Esophagus squamous epithelium (tissue), 5 donors: Measurements from ENCODE around the gene ATL1. TPM values are rescaled to one million over a fixed set of nuclear protein-coding genes. Genes with fewer than 3 reads are reported as not detected.
A peak's percentile ranks its signal among the peaks of the same experiment; 100 is the strongest.

ENCODE experiments used
- DNase-seq: peaks from one replicate; lab custom pipeline; 2025; lab: John Stamatoyannopoulos, UW
- H3K27ac ChIP-seq, 4 donors: fragments of 200-600 bp; sonication (generic); one replicate each; pipeline ENCODE4 v1.5.1; 2016 to 2019; ENCODE audit warnings: mild to moderate bottlenecking in 1 of 4
- H3K27me3 ChIP-seq, 4 donors: fragments of 200-600 bp; sonication (generic); 1 replicate in 3 of 4; 2 replicates in 1 of 4; pipeline versions ENCODE4 v1.5.1 to v1.6.0; 2017 to 2021; ENCODE audit warnings: antibody characterized with exemption in 1 of 4
- H3K36me3 ChIP-seq, 3 donors: fragments of 200-600 bp; sonication (generic); one replicate each; pipeline ENCODE4 v1.5.1; 2016 to 2019
- H3K4me1 ChIP-seq, 3 donors: fragments of 200-600 bp; sonication (generic); one replicate each; pipeline ENCODE4 v1.5.1; 2017 to 2019
- H3K4me3 ChIP-seq, 4 donors: fragments of 200-600 bp; sonication (generic); 1 replicate in 3 of 4; 2 replicates in 1 of 4; pipeline ENCODE4 v1.5.1; 2016 to 2019; ENCODE audit warnings: mild to moderate bottlenecking in 2 of 4, moderate library complexity in 1 of 4
- H3K9me3 ChIP-seq, 3 donors: fragments of 200-600 bp; sonication (generic); one replicate each; pipeline ENCODE4 v1.5.1; 2016 to 2019
- POLR2A ChIP-seq, 4 donors: fragments of 450-650 bp; IDR thresholded peaks; one replicate each; pipeline ENCODE4 v1.6.1; 2017; ENCODE audit warnings: antibody characterized with exemption in 4 of 4, mild to moderate bottlenecking in 4 of 4, moderate library complexity in 3 of 4
- WGBS, 2 donors: methylation state at CpG; one replicate each; pipeline ENCODE4 v1.1.5; 2018; 5-methylcytosine and 5-hydroxymethylcytosine counted together
- intact Hi-C: fragments of 100-400 bp; cut with DNase I; formaldehyde crosslinking; loops from one replicate; pipeline ENCODE4 v1.15.0; 2022
- total RNA-seq, 4 donors: library from RNA; depleted of rRNA; stranded (reverse); fragments of >200 nt; gene quantifications; one replicate each; pipeline ENCODE4 v1.1.0, GENCODE V29; 2016
- TF ChIP-seq, protein P1 (sequence below), 6 experiments: fragments of 450-650 bp in 4 of 6; fragments of 200-600 bp in 2 of 6; sonication (generic) in 2 of 6; IDR thresholded peaks; one replicate each; pipeline ENCODE4 v1.5.1; 2016 to 2019; ENCODE audit warnings: antibody characterized with exemption in 6 of 6, mild to moderate bottlenecking in 4 of 6, moderate library complexity in 4 of 6
- donor health status: DM: yes; HTN: yes; CAD: no.

The ATL1 gene
- total RNA-seq, 4 donors from 2014 or later: 3.3 to 7.3 (median 6.0) TPM

DNA sequence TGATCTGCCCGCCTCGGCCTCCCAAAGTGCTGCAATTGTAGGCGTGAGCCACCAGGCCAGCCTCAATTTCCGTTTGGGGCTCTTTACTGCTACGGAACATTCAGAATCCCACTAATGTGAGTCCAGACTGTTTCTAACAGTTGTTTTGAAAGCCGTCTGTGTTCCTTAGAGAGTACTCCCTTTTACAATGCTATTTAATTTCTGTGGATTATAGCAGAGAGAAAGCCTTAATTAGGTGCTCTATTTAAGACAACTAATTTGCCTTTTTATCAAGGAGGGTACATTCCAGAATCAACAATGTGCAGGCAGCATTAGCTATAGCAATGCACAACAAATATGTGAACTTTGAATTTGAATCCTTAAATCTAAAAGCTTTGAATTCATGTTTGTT lies 110.9 kb downstream of the ATL1 start:
- TF ChIP-seq POLR2A (IDR thresholded peaks at IDR 0.05): no peak
- TF ChIP-seq, protein P1, sequence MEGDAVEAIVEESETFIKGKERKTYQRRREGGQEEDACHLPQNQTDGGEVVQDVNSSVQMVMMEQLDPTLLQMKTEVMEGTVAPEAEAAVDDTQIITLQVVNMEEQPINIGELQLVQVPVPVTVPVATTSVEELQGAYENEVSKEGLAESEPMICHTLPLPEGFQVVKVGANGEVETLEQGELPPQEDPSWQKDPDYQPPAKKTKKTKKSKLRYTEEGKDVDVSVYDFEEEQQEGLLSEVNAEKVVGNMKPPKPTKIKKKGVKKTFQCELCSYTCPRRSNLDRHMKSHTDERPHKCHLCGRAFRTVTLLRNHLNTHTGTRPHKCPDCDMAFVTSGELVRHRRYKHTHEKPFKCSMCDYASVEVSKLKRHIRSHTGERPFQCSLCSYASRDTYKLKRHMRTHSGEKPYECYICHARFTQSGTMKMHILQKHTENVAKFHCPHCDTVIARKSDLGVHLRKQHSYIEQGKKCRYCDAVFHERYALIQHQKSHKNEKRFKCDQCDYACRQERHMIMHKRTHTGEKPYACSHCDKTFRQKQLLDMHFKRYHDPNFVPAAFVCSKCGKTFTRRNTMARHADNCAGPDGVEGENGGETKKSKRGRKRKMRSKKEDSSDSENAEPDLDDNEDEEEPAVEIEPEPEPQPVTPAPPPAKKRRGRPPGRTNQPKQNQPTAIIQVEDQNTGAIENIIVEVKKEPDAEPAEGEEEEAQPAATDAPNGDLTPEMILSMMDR (IDR thresholded peaks at IDR 0.05): no peak
- peaks cover 0 to 21% (median 0%) of the 10 kb centered on the region in 3 donors for H3K4me1 ChIP-seq
- WGBS, 2 donors: 78 to 88% methylated on average over 6 of the region's 6 CpGs
- no peaks in the 10 kb centered on the region for H3K9me3 ChIP-seq
- no peak overlapping the region for H3K4me3 ChIP-seq
- no peak overlapping the region for H3K27ac ChIP-seq
- intact Hi-C loops: no loop called here
- no peaks in the 10 kb centered on the region for H3K27me3 ChIP-seq
- no peaks in the 10 kb centered on the region for H3K36me3 ChIP-seq
- DNase-seq: no peak

DNA sequence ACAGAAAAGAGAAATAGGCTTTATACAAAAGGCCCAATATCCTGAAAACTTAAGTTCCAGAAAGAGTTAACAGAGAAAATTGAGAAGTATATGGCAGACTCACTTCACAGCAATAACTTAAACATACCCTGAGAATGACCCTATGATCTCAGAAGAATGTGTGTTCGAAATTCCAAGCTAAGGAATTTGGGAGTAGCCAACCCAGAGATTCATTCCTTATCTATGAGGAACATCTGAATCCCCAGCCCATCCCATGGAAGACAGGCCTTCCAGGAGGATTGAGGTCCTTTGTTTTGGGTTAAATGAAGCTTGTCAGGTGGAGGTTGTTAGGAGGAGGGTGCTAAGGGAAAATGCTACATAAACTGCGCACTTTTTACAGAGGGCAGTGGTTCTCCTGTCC lies 115.7 kb downstream of the ATL1 start:
- DNase-seq: no peak
- H3K27ac ChIP-seq: no peak overlapping the region
- WGBS, 2 donors: 79 to 83% methylated on average over 2 of the region's 2 CpGs

DNA sequence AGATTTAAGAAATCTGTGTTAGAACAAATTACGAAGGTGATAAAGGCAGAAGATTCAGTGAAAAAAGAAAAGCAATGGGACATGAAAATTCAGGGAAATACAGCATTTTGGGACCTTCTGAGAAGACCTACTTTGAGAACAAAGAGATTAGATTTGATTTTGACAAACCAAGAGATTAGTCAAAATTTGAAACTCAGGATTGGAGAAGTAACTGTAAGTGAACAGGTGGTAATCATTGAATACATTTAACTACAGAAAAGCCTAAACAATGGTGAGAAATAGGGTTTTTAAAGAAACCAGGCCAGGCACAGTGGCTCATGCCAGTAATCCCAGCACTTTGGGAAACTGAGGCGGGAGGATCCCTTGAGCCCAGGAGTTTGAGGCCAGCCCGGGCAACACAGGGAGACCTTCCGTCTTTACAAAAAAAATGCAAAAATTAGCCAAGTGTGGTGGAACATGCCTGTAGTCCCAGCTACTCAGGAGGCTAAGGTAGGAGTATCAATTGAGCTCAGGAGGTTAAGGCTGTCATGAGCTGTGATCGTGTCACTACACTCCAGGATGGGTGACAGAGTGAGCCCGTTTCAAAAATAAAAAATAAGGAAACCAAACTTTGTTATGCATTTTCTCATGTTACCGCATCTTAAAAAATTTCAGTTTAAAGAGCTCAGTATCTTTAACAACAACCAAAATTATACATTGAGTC lies 117.0 kb downstream of the ATL1 start:
- Histone ChIP-seq H3K4me1 (peaks cover 0 to 17% (median 11%) of the 10 kb centered on the region in 3 donors), H3K27me3 (no peaks in the 10 kb centered on the region), H3K4me3 (peak overlapping the region in 1 of 4 donors; percentile 22), H3K9me3 (no peaks in the 10 kb centered on the region), H3K27ac (peak overlapping the region in 3 of 4 donors; percentile 18 to 56 (median 22)), H3K36me3 (no peaks in the 10 kb centered on the region)
- intact Hi-C loops: no loop called here
- TF ChIP-seq POLR2A (IDR thresholded peaks at IDR 0.05): no peak
- TF ChIP-seq, protein P1 (IDR thresholded peaks at IDR 0.05): no peak
- 49 to 64% methylated on average over 7 of the region's 7 CpGs for WGBS, 2 donors
- DNase-seq: no peak

More for the DNA sequence above, 115.7 kb downstream of the ATL1 start:
- Histone ChIP-seq H3K4me3 (no peak overlapping the region), H3K36me3 (no peaks in the 10 kb centered on the region), H3K27me3 (no peaks in the 10 kb centered on the region), H3K9me3 (no peaks in the 10 kb centered on the region), H3K4me1 (peaks cover 0 to 17% (median 11%) of the 10 kb centered on the region in 3 donors)
- TF ChIP-seq, protein P1 (IDR thresholded peaks at IDR 0.05): no peak
- no peak for TF ChIP-seq POLR2A (IDR thresholded peaks at IDR 0.05)
- intact Hi-C loops: no loop called here

DNA sequence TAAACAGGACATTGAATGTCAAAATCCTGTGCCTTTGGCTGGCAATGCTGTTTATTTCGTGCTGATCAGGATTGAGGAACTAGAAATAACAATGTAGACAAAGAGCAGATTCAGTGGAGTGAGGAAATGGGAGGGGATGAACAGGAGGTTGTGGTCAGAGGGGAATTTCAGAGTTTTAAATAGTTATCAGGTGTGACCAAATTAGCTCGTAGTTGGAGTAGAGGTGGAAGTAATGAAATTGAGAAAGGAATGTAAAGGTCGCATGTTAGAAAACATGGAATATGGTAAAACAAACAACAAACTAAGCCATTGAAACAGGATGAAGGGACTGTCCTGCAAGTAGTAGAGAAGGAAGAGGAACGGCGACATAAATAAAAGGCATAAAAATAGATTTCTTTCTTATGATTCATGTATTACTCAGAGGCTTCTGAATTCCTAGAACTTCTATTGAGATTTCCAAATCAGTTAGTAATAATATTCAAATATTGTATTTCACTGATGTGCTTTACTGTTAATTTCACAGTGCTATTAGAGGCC lies 117.7 kb downstream of the ATL1 start:
- WGBS, 2 donors: 8 to 11% methylated on average over 5 of the region's 5 CpGs
- H3K4me1 ChIP-seq: peaks cover 0 to 17% (median 11%) of the 10 kb centered on the region in 3 donors
- H3K27me3 ChIP-seq: no peaks in the 10 kb centered on the region
- DNase-seq: no peak
- peak overlapping the region in 1 of 4 donors; percentile 22 for H3K4me3 ChIP-seq
- TF ChIP-seq, protein P1 (IDR thresholded peaks at IDR 0.05): no peak
- TF ChIP-seq POLR2A (IDR thresholded peaks at IDR 0.05): no peak
- H3K9me3 ChIP-seq: no peaks in the 10 kb centered on the region
- peak overlapping the region in 3 of 4 donors; percentile 18 to 56 (median 22) for H3K27ac ChIP-seq
- no peaks in the 10 kb centered on the region for H3K36me3 ChIP-seq
- intact Hi-C loops: no loop called here

DNA sequence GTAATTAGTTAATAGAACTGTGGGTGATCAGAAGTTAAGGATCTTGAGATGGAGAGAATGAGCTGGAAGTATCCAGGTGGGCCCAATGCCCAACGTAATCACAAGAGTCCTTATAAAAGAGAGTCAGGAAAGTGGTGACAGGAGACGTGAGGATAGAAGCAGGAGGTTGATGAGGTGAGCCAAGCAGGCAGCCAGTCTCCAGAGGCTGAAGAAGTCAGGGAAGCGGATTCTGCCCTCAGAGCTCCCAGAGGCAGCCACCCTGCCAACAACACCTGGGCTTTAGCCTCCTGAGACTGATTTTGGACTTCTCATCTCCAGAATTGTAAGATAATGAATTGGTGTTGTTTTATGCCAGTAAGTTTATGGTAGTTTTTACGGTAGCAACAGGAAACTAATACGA lies 118.2 kb downstream of the ATL1 start:
- H3K4me3 ChIP-seq: no peak overlapping the region
- H3K4me1 ChIP-seq: peaks cover 0 to 17% (median 11%) of the 10 kb centered on the region in 3 donors
- DNase-seq: no peak
- TF ChIP-seq, protein P1 (IDR thresholded peaks at IDR 0.05): no peak
- TF ChIP-seq POLR2A (IDR thresholded peaks at IDR 0.05): no peak
- intact Hi-C loops: no loop called here
- H3K36me3 ChIP-seq: no peaks in the 10 kb centered on the region
- H3K27ac ChIP-seq: peak overlapping the region in 1 of 4 donors; percentile 22
- no peaks in the 10 kb centered on the region for H3K27me3 ChIP-seq
- H3K9me3 ChIP-seq: no peaks in the 10 kb centered on the region
- WGBS, 2 donors: 75 to 80% methylated on average over 5 of the region's 5 CpGs
